ENCODE results near the gene GABRG3. TPM values are rescaled to one million over a fixed set of nuclear protein-coding genes. Genes with fewer than 3 reads are reported as not detected.

Gene GABRG3
- total and polyA plus RNA-seq, 9 of the 15 experiments (the other 6 are each of a cell fraction or from before 2014, with no cell fraction given): 4.0 to 15.1 (median 11.2) TPM

GRCh38 chr15:27123808-27124207 lies 152.8 kb downstream of the GABRG3 start:
- TF ChIP-seq MAFK (IDR thresholded peaks at IDR 0.05; ENCODE audit: low read length): peak; percentile 51
- TF ChIP-seq DACH1 (IDR thresholded peaks at IDR 0.05; ENCODE audit: partially characterized antibody): no peak
- TF ChIP-seq JUND (IDR thresholded peaks at IDR 0.05; ENCODE audit: borderline replicate concordance, low read depth, low read length): peak; percentile 32; the same call in 1 of the 2 replicates
- TF ChIP-seq JUND (tag; IDR thresholded peaks at IDR 0.05; ENCODE audit: borderline replicate concordance, low read depth, low read length): no peak
- no peak for TF ChIP-seq GTF2F1 (IDR thresholded peaks at IDR 0.05; ENCODE audit: low read depth, low read length)
- 0 out of 2 replicates have a peak, but pooled peaks have one; percentile 30 for TF ChIP-seq MYNN (IDR thresholded peaks at IDR 0.05)
- no peak for TF ChIP-seq MYNN (CRISPR knock-in tag; IDR thresholded peaks at IDR 0.05)
- TF ChIP-seq ZNF316 (IDR thresholded peaks at IDR 0.05): peak; percentile 76
- TF ChIP-seq C11orf30 (IDR thresholded peaks at IDR 0.05; ENCODE audit: low read depth): peak; percentile 80
- 0 out of 2 replicates have a peak, but pooled peaks have one; percentile 20 for TF ChIP-seq TRIM28 (IDR thresholded peaks at IDR 0.05)
- TF ChIP-seq PRDM10 (IDR thresholded peaks at IDR 0.05; ENCODE audit: partially characterized antibody): peak; percentile 78
- 0 out of 2 replicates have a peak, but pooled peaks have one; percentile 21 for TF ChIP-seq EGR1 (conservative IDR thresholded peaks at IDR 0.05)
- peak; percentile 28; the same call in 1 of the 2 replicates for TF ChIP-seq SPI1 (IDR thresholded peaks at IDR 0.05; ENCODE audit: borderline replicate concordance, low read depth, low read length)
- no peak for TF ChIP-seq SMARCB1 (IDR thresholded peaks at IDR 0.05; ENCODE audit: insufficient read length, low read depth)
- TF ChIP-seq NFRKB (IDR thresholded peaks at IDR 0.05; ENCODE audit: low read depth): 0 out of 2 replicates have a peak, but pooled peaks have one; percentile 4
- peak; percentile 20; the same call in 1 of the 2 replicates for TF ChIP-seq NFE2 (IDR thresholded peaks at IDR 0.05; ENCODE audit: low read depth)
- no peak for TF ChIP-seq KAT7 (CRISPR knock-in tag; IDR thresholded peaks at IDR 0.05; ENCODE audit: borderline replicate concordance)
- TF ChIP-seq MAFG (tag; conservative IDR thresholded peaks at IDR 0.05): 0 out of 2 replicates have a peak, but pooled peaks have one; percentile 16
- TF ChIP-seq PREB (CRISPR knock-in tag; IDR thresholded peaks at IDR 0.05): 0 out of 2 replicates have a peak, but pooled peaks have one; percentile 0
- peak; percentile 38; the same call in 1 of the 2 replicates for TF ChIP-seq MAFF (IDR thresholded peaks at IDR 0.05; ENCODE audit: low read length)
- peak; percentile 42; the same call in 1 of the 2 replicates for TF ChIP-seq SMAD4 (CRISPR knock-in tag; conservative IDR thresholded peaks at IDR 0.05)
- Histone ChIP-seq H3K4me2 (ENCODE audit: insufficient read depth, low read length) (peak overlapping the region; percentile 66), H3K9me1 (ENCODE audit: control insufficient read depth, insufficient read depth, low read length) (no peaks in the 10 kb centered on the region), H3K4me3 (no peak overlapping the region), H3K79me2 (ENCODE audit: control insufficient read depth, insufficient read depth, low read length) (peaks cover 84% of the 10 kb centered on the region), H3K27me3 (ENCODE audit: control insufficient read depth in 2 of 2, insufficient read depth in 2 of 2, low read length in 2 of 2) (no peaks in the 10 kb centered on the region), H3K9me3 (replicated peaks; ENCODE audit: control insufficient read depth, insufficient read depth, low read depth, low read length) (peaks cover 8% of the 10 kb centered on the region; the same call in 1 of the 2 replicates), H3K4me1 (replicated peaks in 1 of 2; ENCODE audit: control insufficient read depth in 2 of 2, insufficient read depth in 2 of 2, low read length in 2 of 2) (peaks cover 26 to 73% of the 10 kb centered on the region in 2 experiments; a peak in 4 of 5 replicates), H3K36me3 (ENCODE audit: control insufficient read depth, insufficient read depth, low read length) (peaks cover 15% of the 10 kb centered on the region; the same call in 2 of the 3 replicates), H2AFZ (ENCODE audit: low read depth, low read length) (peak overlapping the region; percentile 71; the same call in 1 of the 2 replicates), H3K9ac (ENCODE audit: insufficient read depth in 1 of 2, low read depth in 2 of 2, low read length in 2 of 2) (peak overlapping the region; percentile 43 to 80; a peak in 3 of 4 replicates), H4K20me1 (replicated peaks; ENCODE audit: control insufficient read depth, insufficient read depth, low read length) (no peaks in the 10 kb centered on the region), H3K27ac (ENCODE audit: extremely low read depth, low read depth, low read length) (peak overlapping the region; percentile 86)
- in situ Hi-C loops (cut with MboI) (no loop called here), intact Hi-C loops (cut with micrococcal nuclease) (loop anchor here (2.0 to 10.0 kb wide), 2 partner anchors 35 to 59 kb away; no protein-coding TSS in a partner anchor)
- FAIRE-seq: no peak
- WGBS (ENCODE audit: insufficient coverage, low coverage, missing lambda C conversion rate): 6% methylated on average over 7 of the region's 7 CpGs
- CTCF ChIA-PET (ENCODE audit: low intra/inter-chr PET ratio): no interaction called here
- peak; percentile 71 for ATAC-seq
- DNase-seq (ENCODE audit: extremely low read depth in 1 of 4, low spot score in 3 of 4): peak; percentile 20 to 70 (median 32)
- POLR2A ChIA-PET: interaction anchor here (0.6 to 2.4 kb wide), 6 partner anchors 9 to 30 kb away, joined by 3 to 11 read pairs (median 4); no protein-coding TSS in a partner anchor
- no TSS peak for BruUV-seq (replicated peaks)

All from K562 (cell line).